NCI-H2171 (cell line): ENCODE measurements around the gene FAM229A.
"Not testable (repeated sequence)": the region's sequence is repeated elsewhere in the genome, so short reads cannot be mapped to it uniquely, and the experiment has no call there.

Experiments used
- DNase-seq: peaks from one replicate; lab custom pipeline; 2025; lab: John Stamatoyannopoulos, UW

FAM229A gene

GRCh38 chr1:32377541-32378220, 15.4 kb upstream of the FAM229A start:
- DNase-seq: no peak

- no peak for DNase-seq
These were observed 13.9 kb upstream of the FAM229A start for GRCh38 chr1:32376199-32376598.

- no peak for DNase-seq
These were observed 11.8 kb upstream of the FAM229A start for GRCh38 chr1:32373996-32374592.

GRCh38 chr1:32372149-32372756, 10.0 kb upstream of the FAM229A start:
- DNase-seq: no peak

- DNase-seq: no peak
These were observed 5.8 kb upstream of the FAM229A start for GRCh38 chr1:32367912-32368635.

GRCh38 chr1:32365445-32365844, 3.2 kb upstream of the FAM229A start:
- DNase-seq: no peak

GRCh38 chr1:32364836-32365235, 2.6 kb upstream of the FAM229A start:
- no peak for DNase-seq

GRCh38 chr1:32363713-32364112, 1.4 kb upstream of the FAM229A start:
- DNase-seq: no peak

- peak; percentile 25 for DNase-seq
These were observed 411 bp downstream of the FAM229A start for GRCh38 chr1:32361674-32362473.

- no peak for DNase-seq
These were observed 994 bp downstream of the FAM229A start for GRCh38 chr1:32361308-32361673.

- no peak for DNase-seq
These were observed 3.9 kb downstream of the FAM229A start for GRCh38 chr1:32358435-32358834.

GRCh38 chr1:32357614-32358013, 4.7 kb downstream of the FAM229A start:
- no peak for DNase-seq

GRCh38 chr1:32356478-32356877, 5.8 kb downstream of the FAM229A start:
- no peak for DNase-seq

- not testable (repeated sequence) for DNase-seq
These were observed 6.5 kb downstream of the FAM229A start for GRCh38 chr1:32355778-32356177.

- no peak for DNase-seq
These were observed 8.3 kb downstream of the FAM229A start for GRCh38 chr1:32353886-32354570.

- DNase-seq: no peak
These were observed 8.9 kb downstream of the FAM229A start for GRCh38 chr1:32353431-32353830.

- no peak for DNase-seq
These were observed 9.4 kb downstream of the FAM229A start for GRCh38 chr1:32352831-32353383.

GRCh38 chr1:32352239-32352745, 10.0 kb downstream of the FAM229A start:
- no peak for DNase-seq

- DNase-seq: peak; percentile 97
These were observed 10.7 kb downstream of the FAM229A start for GRCh38 chr1:32351399-32352238.
